Activated naive CD8-positive, alpha-beta T cell treated with anti-CD3 and anti-CD28 coated beads for 36 hours (primary cell): ENCODE measurements around the gene TUBA3E. TPM values are rescaled to one million over a fixed set of nuclear protein-coding genes. Genes with fewer than 3 reads are reported as not detected.
"Not testable (repeated sequence)": the region's sequence is repeated elsewhere in the genome, so short reads cannot be mapped to it uniquely, and the experiment has no call there.

Experiments
- DNase-seq: peaks from one replicate; pipeline ENCODE4 v3.0.0; 2021
- H3K27ac Mint-ChIP-seq: one replicate; pipeline ENCODE4 v1.8.0; 2022; ENCODE audit warnings: mild to moderate bottlenecking, moderate library complexity, mixed read lengths
- H3K27me3 Mint-ChIP-seq: one replicate; pipeline ENCODE4 v1.8.0; 2022; ENCODE audit warnings: mild to moderate bottlenecking, mixed read lengths
- H3K36me3 Mint-ChIP-seq: one replicate; pipeline ENCODE4 v1.8.0; 2021; ENCODE audit warnings: mild to moderate bottlenecking, mixed read lengths
- H3K4me1 Mint-ChIP-seq: one replicate; pipeline ENCODE4 v1.8.0; 2021; ENCODE audit warnings: mixed read lengths
- H3K4me3 Mint-ChIP-seq: one replicate; pipeline ENCODE4 v1.8.0; 2022; ENCODE audit warnings: mild to moderate bottlenecking, moderate library complexity, mixed read lengths
- H3K9me3 Mint-ChIP-seq: one replicate; pipeline ENCODE4 v1.8.0; 2022; ENCODE audit warnings: mixed read lengths
- total RNA-seq, 2 experiments: library from RNA; stranded (reverse); gene quantifications; one replicate each; pipeline ENCODE4 v1.2.3, GENCODE V29; 2021

TUBA3E gene
- total RNA-seq, 2 experiments from 2014 or later, result not detected

DNA sequence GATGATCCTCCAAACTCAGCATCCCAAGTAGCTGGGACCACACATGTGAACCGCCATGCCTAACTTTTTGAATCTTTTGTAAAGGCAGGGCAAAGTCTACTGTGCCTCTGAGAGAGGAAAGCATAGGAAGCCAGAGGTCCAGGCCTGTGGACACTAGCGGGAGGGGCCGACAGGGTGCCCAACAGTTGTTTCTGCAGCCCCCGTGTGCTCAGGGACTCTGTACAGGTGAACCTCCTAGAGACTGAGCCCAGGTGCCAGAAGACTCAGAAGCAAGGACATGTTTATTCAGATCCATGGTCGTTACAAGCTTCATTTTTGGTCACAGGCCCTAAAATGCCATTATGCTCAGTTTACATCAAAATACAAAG lies 47.1 kb downstream of the TUBA3E start:
- not testable (repeated sequence) for H3K36me3 Mint-ChIP-seq, H3K4me3 Mint-ChIP-seq, H3K4me1 Mint-ChIP-seq, H3K27me3 Mint-ChIP-seq, H3K27ac Mint-ChIP-seq, H3K9me3 Mint-ChIP-seq, DNase-seq

DNA sequence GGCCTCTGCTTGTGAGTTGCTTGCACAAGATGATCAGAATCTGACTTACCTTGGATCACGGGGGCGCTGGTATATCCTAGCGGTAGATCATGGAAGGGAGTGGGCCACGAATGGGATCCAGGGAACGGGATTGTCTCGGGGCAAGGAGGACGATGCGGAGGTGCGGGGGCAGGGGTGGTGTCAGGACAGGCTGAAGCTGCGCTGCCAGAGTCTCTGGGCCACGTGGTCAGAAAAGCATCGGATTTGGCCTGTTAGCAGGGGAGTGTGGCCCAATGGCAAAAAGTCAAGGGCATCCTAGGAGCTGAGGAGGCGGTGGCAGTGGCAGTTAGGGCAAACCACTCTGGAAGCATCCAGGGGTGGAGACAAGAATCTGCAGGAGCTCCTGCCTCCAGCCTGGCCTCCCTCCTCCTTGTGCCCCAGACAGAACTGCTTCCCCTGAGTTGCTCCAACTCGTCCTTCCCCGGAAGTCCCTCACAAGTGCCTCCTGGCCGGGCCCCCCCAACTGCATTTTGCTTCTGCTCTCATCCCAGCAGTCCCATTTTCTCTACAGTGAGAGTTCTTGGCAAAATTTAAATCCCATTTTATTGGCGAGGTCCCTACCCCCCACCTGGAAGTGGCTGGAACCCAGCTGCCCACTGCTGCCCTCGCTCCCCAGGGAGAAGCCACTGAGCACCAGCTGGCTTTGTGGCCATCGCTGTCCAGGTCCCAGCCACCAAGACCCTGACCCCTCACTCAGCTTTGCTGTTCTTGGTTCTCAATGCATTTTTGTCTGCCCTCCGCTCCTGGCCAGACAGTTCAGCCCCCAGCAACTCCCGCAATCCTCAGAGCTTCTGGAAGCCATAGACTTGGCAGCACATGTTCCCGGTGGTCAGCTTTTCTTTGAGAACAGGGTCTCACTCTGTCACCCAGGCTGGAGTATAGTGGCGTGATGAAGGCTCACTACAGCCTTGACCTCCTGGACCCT lies 47.8 kb downstream of the TUBA3E start:
- H3K36me3 Mint-ChIP-seq, result no peaks in the 10 kb centered on the region
- H3K4me3 Mint-ChIP-seq, result no peak overlapping the region
- H3K9me3 Mint-ChIP-seq, result no peaks in the 10 kb centered on the region
- no peaks in the 10 kb centered on the region for H3K4me1 Mint-ChIP-seq
- DNase-seq, result no peak
- no peak overlapping the region for H3K27ac Mint-ChIP-seq
- no peaks in the 10 kb centered on the region for H3K27me3 Mint-ChIP-seq

DNA sequence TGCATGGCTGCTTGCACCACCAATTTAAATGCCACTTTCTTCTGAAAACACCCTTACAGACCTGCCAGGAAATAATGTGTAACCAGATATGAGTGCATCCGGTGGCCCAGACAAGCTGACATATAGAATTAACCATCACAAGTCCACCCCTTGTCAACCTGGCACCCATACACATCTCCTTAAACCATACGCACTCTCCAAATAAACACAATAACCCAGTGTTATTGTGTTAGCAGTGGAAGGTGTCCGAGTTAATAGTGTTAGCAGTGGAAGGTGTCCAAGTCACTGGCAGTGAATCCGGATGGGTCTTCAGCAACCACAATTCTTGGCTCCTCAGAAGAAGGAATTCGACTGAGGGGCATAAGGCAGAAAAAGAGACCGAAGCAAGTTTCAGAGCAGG lies 49.7 kb downstream of the TUBA3E start:
- H3K9me3 Mint-ChIP-seq, H3K4me1 Mint-ChIP-seq, DNase-seq, H3K4me3 Mint-ChIP-seq, H3K27me3 Mint-ChIP-seq, H3K36me3 Mint-ChIP-seq, H3K27ac Mint-ChIP-seq: not testable (repeated sequence)

DNA sequence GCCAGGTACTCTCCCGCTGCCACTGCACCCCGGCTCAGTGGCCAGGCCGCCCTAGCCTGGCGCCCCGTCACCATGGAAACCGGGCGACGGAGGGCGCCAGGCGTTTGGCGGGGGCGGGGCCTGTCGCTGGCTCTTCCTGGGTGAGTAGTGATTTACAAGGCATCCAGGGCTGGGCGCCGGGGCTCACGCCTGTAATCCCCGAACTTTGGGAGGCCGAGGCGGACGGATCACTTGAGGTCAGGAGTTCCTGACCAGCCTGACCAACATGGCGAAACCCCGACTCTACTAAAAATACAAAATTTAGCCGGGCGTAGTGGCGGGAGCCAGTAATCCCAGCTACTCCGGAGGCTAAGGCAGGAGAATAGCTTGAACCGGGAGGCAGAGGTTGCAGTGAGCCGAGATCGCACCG lies 53.2 kb downstream of the TUBA3E start, which contains the start of gene CCDC74B:
CCDC74B (minus strand) TSS at position 107 of the 409 bp plus-strand sequence. CDS start 116 bp downstream, outside the sequence.
- peak within 1 kb of the TSS; percentile 77 for H3K4me3 Mint-ChIP-seq
- H3K36me3 Mint-ChIP-seq, result not testable (repeated sequence)
- peak; percentile 77 for DNase-seq

DNA sequence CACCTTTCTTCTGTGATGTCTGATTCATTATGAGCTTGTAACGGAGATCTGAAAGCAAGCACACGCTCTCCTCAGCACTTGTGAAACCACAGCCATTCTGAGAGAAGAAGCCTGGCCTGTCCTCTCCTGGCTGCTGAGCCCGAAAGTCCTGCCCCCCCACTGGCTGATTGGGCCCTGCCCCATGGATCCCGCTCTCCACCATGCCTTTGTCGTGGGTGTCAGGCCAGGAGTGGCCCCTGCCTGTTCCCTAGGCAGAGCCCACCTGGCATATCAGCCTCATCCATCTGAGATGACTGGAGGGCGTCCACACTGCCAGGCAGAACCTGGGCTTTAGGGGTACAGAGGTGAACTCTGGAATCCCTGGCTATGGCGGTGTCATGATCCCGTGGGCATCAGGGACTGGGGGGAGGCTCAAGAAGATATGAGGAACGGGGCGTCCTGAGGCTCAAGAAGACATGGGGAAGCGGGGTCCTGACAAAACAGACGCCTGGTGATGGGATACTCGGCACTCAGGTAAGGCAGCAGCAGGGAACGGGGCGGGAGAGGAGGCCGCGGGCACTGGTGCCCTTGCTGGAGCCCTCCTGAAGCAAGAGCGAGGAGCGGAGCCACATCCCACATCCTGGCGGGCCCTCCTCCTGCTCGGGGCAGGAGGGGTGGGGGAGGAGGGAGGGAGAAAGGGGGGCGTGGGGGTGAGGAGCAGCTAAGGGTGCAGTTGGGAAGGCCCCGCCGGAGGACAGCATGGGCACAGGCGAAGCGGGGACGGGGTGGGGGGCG lies 54.8 kb downstream of the TUBA3E start:
- not testable (repeated sequence) for H3K9me3 Mint-ChIP-seq, H3K4me1 Mint-ChIP-seq, H3K36me3 Mint-ChIP-seq, H3K27me3 Mint-ChIP-seq, DNase-seq, H3K27ac Mint-ChIP-seq
- H3K4me3 Mint-ChIP-seq, result peak overlapping the region; percentile 52

More for the DNA sequence above, 53.2 kb downstream of the TUBA3E start, which contains the start of gene CCDC74B:
- not testable (repeated sequence) for H3K4me1 Mint-ChIP-seq, H3K9me3 Mint-ChIP-seq, H3K27me3 Mint-ChIP-seq, H3K27ac Mint-ChIP-seq

DNA sequence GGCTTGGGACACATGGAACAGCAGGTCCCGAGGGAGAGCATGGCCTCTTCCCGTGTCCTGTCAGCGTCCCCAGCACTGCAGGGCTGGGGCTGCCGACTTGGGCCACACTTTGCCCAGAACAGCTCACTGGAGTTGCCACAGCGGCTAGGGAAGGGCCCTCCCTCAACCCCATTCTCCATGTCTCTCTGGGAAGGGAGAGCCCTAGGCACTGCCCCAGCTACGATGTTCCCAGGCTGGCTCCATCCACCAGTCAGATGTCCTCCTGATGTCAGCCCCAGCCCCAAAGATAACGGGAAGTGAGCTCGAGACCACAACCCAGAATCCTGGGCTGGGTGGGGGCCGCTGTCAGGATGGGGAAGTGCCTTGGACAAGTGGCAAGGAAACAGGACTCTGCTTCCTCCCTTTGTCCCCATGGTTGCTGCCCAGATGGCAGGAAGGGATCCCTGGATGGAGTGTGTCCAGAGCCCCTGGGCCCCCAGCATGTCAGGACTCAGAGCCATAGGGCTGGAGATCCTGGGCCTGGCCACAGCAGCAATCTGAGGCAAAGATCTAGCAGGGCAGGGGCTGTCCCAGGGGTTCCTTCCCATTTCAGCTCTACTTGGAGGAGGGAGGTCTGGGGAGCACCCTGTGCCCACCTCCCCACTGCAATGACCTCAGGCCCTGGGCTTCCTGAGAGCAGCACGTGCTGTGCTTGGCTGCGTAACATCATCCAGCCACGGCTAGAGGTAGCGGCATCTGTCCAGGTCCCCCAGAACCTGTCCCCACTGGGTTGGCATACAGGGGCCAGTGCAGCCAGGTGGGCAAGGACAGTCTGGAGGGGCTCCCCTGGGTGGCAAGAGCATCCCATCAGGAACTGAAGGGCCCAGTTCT lies 55.6 kb downstream of the TUBA3E start:
- not testable (repeated sequence) for DNase-seq, H3K27ac Mint-ChIP-seq, H3K4me1 Mint-ChIP-seq, H3K36me3 Mint-ChIP-seq, H3K27me3 Mint-ChIP-seq, H3K9me3 Mint-ChIP-seq
- H3K4me3 Mint-ChIP-seq, result peak overlapping the region; percentile 45

Other genes starting within 250 kb of the TUBA3E start
- gene RAB6C, start 218.8 kb downstream of the TUBA3E start, total RNA-seq, result not detected
- gene POTEF, start 69.2 kb downstream of the TUBA3E start, total RNA-seq, result not detected
- gene CCDC74B, start 53.3 kb downstream of the TUBA3E start, total RNA-seq, result 1 to 10 TPM in 1 of 2 experiments, under 1 TPM in 1; 0.72 to 1.4 TPM
- gene SMPD4, start 16.8 kb downstream of the TUBA3E start, total RNA-seq, result 100 to 1,000 TPM; 109 to 110 TPM
- 100 to 1,000 TPM; 366 to 371 TPM for gene MZT2B, start 16.2 kb downstream of the TUBA3E start, total RNA-seq
- gene IMP4, start 144.5 kb upstream of the TUBA3E start, total RNA-seq, result 100 to 1,000 TPM; 225 TPM
- gene PTPN18, start 157.6 kb upstream of the TUBA3E start, total RNA-seq, result 10 to 100 TPM; 36.4 to 37.2 TPM